HG02623 (cell line): ENCODE data around the gene ITGA2.

ENCODE experiments used
- ATAC-seq: cut with Tn5 transposase; IDR thresholded peaks from one replicate; pipeline ENCODE4 v1.9.1; 2021; ENCODE audit warnings: moderate library complexity; ENCODE audit not compliant: unreplicated experiment

ITGA2 gene

GRCh38 chr5:53053364-53053763 is 64.2 kb downstream of the ITGA2 start:
- ATAC-seq, result no peak

GRCh38 chr5:53055365-53055764 is 66.2 kb downstream of the ITGA2 start:
- no peak for ATAC-seq

- ATAC-seq, result no peak
These were observed 70.1 kb downstream of the ITGA2 start for GRCh38 chr5:53059281-53059680.

GRCh38 chr5:53063176-53063575 is 74.0 kb downstream of the ITGA2 start:
- ATAC-seq, result no peak

GRCh38 chr5:53063791-53064190 is 74.6 kb downstream of the ITGA2 start:
- ATAC-seq, result no peak

GRCh38 chr5:53066088-53066487 is 76.9 kb downstream of the ITGA2 start:
- ATAC-seq, result no peak

GRCh38 chr5:53067641-53068040 is 78.5 kb downstream of the ITGA2 start:
- ATAC-seq, result no peak

- ATAC-seq, result no peak
These were observed 79.2 kb downstream of the ITGA2 start for GRCh38 chr5:53068291-53068836.

GRCh38 chr5:53069626-53070025 is 80.5 kb downstream of the ITGA2 start:
- no peak for ATAC-seq

GRCh38 chr5:53071298-53071697 is 82.1 kb downstream of the ITGA2 start:
- ATAC-seq, result no peak

- ATAC-seq, result no peak
These were observed 82.6 kb downstream of the ITGA2 start for GRCh38 chr5:53071738-53072137.

GRCh38 chr5:53073348-53073747 is 84.2 kb downstream of the ITGA2 start:
- no peak for ATAC-seq

GRCh38 chr5:53076014-53076583 is 86.9 kb downstream of the ITGA2 start:
- no peak for ATAC-seq

- ATAC-seq, result no peak
These were observed 91.1 kb downstream of the ITGA2 start for GRCh38 chr5:53080271-53080670.

GRCh38 chr5:53083927-53084326 is 94.8 kb downstream of the ITGA2 start:
- no peak for ATAC-seq

GRCh38 chr5:53084546-53085255 is 95.5 kb downstream of the ITGA2 start:
- no peak for ATAC-seq

- ATAC-seq, result no peak
These were observed 98.0 kb downstream of the ITGA2 start for GRCh38 chr5:53087171-53087570.

- ATAC-seq, result no peak
These were observed 98.5 kb downstream of the ITGA2 start for GRCh38 chr5:53087621-53088121.

GRCh38 chr5:53089481-53089991 is 100.4 kb downstream of the ITGA2 start:
- ATAC-seq, result peak; percentile 83

GRCh38 chr5:53090229-53090628 is 101.1 kb downstream of the ITGA2 start:
- ATAC-seq, result no peak

- no peak for ATAC-seq
These were observed 102.1 kb downstream of the ITGA2 start for GRCh38 chr5:53091289-53091688.

- no peak for ATAC-seq
These were observed 103.1 kb downstream of the ITGA2 start for GRCh38 chr5:53092242-53092641.
